ENCODE measurements around the gene NAT9. TPM values are rescaled to one million over a fixed set of nuclear protein-coding genes. Genes with fewer than 3 reads are reported as not detected.

Gene NAT9
- total and polyA plus RNA-seq, 4 donors, result 19.4 to 52.1 (median 37.5) TPM

DNA sequence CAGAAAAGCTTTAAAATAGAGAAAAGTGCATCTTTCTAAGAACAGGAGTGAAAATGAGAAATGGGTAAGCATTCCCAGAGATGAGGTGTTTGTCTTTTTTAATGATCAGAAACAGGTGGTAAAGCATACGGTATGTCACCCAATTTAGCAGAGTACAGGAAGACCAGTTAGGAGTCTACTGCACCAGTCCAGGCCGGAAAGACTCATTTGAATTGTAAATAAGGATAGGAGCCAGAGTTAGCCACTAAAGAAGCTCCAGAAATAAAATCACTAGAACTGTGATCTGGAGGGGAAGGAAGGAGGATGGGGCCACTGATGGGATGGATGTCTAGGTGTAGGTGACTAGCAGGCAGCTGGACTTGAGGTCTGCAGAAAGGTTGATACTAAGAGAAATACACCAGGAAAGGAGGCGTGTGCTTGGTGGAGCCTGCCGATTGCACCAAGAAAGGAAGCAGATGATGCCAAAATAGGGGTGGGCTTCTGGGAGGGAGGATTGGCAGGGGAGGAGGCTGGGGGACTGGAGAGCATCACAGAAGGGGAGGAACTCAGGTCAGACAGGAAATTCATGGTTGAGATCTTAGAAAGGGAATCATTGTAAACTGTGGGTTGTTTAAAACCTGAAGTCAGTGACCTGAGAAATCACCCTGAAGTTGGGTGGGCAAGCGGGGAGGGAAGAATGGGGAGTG, 8.1 kb upstream of the NAT9 start:
- Histone ChIP-seq H3K27me3 (ENCODE audit: control insufficient read depth, insufficient read depth, low read length) (no peaks in the 10 kb centered on the region), H3K9me3 (ENCODE audit: control insufficient read depth, insufficient read depth, low read length) (no peaks in the 10 kb centered on the region), H3K36me3 (ENCODE audit: control insufficient read depth, insufficient read depth, low read length) (peaks cover 57% of the 10 kb centered on the region), H3K27ac (ENCODE audit: low read depth, low read length) (no peak overlapping the region), H3K4me1 (ENCODE audit: control insufficient read depth, insufficient read depth, low read length) (peaks cover 6% of the 10 kb centered on the region), H3K4me3 (ENCODE audit: low read depth, low read length) (no peak overlapping the region)
- DNase-seq (ENCODE audit: low read depth in 4 of 6, low spot score in 6 of 6), result no peak
- WGBS (ENCODE audit: insufficient coverage), result 80% methylated on average over 5 of the region's 5 CpGs

- H3K9me3 ChIP-seq (ENCODE audit: control insufficient read depth, insufficient read depth, low read length), result no peaks in the 10 kb centered on the region
- WGBS (ENCODE audit: insufficient coverage), result 82% methylated on average over 2 of the region's 5 CpGs
- DNase-seq (ENCODE audit: low read depth in 4 of 6, low spot score in 6 of 6), result no peak
- no peak overlapping the region for H3K27ac ChIP-seq (ENCODE audit: low read depth, low read length)
- peaks cover 6% of the 10 kb centered on the region for H3K4me1 ChIP-seq (ENCODE audit: control insufficient read depth, insufficient read depth, low read length)
- no peak overlapping the region for H3K4me3 ChIP-seq (ENCODE audit: low read depth, low read length)
- H3K27me3 ChIP-seq (ENCODE audit: control insufficient read depth, insufficient read depth, low read length), result no peaks in the 10 kb centered on the region
- H3K36me3 ChIP-seq (ENCODE audit: control insufficient read depth, insufficient read depth, low read length), result peaks cover 46% of the 10 kb centered on the region
These were observed 6.4 kb upstream of the NAT9 start for GRCh38 chr17:74782571-74782970.

DNA sequence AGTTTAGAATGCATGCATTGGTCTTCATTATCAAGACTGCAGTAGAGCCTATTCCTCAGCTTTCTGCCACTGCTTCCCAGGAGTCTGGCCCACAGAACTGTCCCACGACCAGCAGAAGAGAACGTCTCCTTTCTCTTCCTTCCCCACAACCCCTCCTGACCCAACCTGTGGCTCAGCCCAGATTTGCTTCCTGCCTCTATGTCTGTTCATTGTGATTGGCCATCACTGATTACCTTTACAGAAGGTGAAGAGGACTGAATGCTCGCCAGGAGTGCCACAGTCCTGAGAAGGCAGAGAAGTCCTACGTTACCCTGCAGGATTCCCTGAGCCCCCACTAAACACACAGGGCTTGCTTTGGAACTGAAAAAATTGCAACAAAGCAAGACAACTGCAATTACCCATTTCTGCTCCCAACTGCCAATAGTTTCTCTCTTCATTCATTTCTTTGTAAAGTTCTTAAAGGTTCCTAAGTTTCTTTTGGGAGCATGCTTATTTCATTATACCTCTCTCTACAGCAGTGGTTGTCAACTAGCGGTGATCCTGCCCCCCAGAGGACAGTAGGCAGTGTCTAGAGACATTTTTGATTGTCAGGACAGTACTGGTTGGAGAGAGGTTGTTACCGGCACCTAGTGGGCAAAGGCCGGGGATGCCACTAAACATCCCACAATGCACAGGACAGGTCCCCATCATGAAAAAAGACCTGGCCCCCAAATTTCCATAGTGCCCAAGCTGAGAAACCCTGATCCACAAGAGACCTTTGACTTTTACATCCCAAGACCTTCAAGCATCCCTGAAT, 4.5 kb upstream of the NAT9 start:
- H3K27me3 ChIP-seq (ENCODE audit: control insufficient read depth, insufficient read depth, low read length), result no peaks in the 10 kb centered on the region
- H3K9me3 ChIP-seq (ENCODE audit: control insufficient read depth, insufficient read depth, low read length), result no peaks in the 10 kb centered on the region
- peaks cover 18% of the 10 kb centered on the region for H3K4me1 ChIP-seq (ENCODE audit: control insufficient read depth, insufficient read depth, low read length)
- no peak overlapping the region for H3K27ac ChIP-seq (ENCODE audit: low read depth, low read length)
- no peak overlapping the region for H3K4me3 ChIP-seq (ENCODE audit: low read depth, low read length)
- peaks cover 38% of the 10 kb centered on the region for H3K36me3 ChIP-seq (ENCODE audit: control insufficient read depth, insufficient read depth, low read length)
- 70% methylated on average over 4 of the region's 7 CpGs for WGBS (ENCODE audit: insufficient coverage)
- peak in 1 of 6 donors; percentile 37 for DNase-seq (ENCODE audit: low read depth in 4 of 6, low spot score in 6 of 6)

DNA sequence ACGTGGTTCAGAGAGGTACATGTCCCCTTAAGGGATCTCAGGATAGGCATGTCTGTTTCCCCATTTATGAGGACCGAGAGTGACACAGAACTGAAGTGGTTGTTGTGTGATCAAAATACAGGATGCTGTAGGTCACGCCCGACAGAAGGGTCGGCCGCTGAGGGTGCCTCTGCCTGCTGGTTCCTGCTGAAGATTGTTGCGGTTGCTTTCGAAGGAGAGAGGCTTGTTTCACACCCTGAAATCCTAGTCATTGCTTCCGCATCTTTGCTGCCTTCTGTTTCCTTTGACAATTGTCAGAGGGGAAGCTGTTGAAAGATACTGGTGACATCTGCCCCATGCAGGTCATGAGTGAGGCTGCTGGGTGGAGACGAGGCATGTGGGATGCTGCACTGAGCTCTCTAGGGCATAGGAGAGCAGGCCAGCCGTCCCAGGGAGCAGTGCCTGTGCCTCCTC, 3.8 kb upstream of the NAT9 start:
- H3K27me3 ChIP-seq (ENCODE audit: control insufficient read depth, insufficient read depth, low read length), result no peaks in the 10 kb centered on the region
- no peak overlapping the region for H3K27ac ChIP-seq (ENCODE audit: low read depth, low read length)
- H3K9me3 ChIP-seq (ENCODE audit: control insufficient read depth, insufficient read depth, low read length), result no peaks in the 10 kb centered on the region
- H3K4me1 ChIP-seq (ENCODE audit: control insufficient read depth, insufficient read depth, low read length), result peaks cover 24% of the 10 kb centered on the region
- H3K4me3 ChIP-seq (ENCODE audit: low read depth, low read length), result no peak overlapping the region
- no peak for DNase-seq (ENCODE audit: low read depth in 4 of 6, low spot score in 6 of 6)
- WGBS (ENCODE audit: insufficient coverage), result 85% methylated on average over 11 of the region's 11 CpGs
- peaks cover 31% of the 10 kb centered on the region for H3K36me3 ChIP-seq (ENCODE audit: control insufficient read depth, insufficient read depth, low read length)

DNA sequence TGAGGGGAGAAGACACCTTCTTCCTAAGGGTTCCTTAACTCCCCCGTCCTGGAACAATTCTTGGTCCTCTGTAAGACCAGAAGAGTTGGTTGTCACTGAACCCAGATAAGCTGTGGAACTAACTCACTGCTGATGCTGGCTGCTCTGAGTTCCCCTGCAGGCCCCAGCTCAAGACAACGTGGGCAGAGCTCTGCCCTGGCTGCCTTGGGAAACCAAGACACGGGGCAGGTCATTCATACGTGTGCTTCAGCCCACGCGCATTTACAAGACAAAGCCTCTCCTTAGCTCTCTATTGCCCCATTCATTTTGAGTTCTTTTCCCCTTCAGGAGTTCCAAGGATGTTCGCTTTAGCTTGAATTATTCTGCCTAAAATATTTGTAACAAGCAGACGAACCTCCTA, 3.4 kb upstream of the NAT9 start:
- Histone ChIP-seq H3K4me3 (ENCODE audit: low read depth, low read length) (no peak overlapping the region), H3K27ac (ENCODE audit: low read depth, low read length) (no peak overlapping the region), H3K36me3 (ENCODE audit: control insufficient read depth, insufficient read depth, low read length) (peaks cover 30% of the 10 kb centered on the region), H3K9me3 (ENCODE audit: control insufficient read depth, insufficient read depth, low read length) (no peaks in the 10 kb centered on the region), H3K27me3 (ENCODE audit: control insufficient read depth, insufficient read depth, low read length) (no peaks in the 10 kb centered on the region), H3K4me1 (ENCODE audit: control insufficient read depth, insufficient read depth, low read length) (peaks cover 25% of the 10 kb centered on the region)
- 84% methylated on average over 8 of the region's 8 CpGs for WGBS (ENCODE audit: insufficient coverage)
- DNase-seq (ENCODE audit: low read depth in 4 of 6, low spot score in 6 of 6), result no peak

GRCh38 chr17:74778960-74779359, 2.8 kb upstream of the NAT9 start:
- Histone ChIP-seq H3K4me3 (ENCODE audit: low read depth, low read length) (no peak overlapping the region), H3K27me3 (ENCODE audit: control insufficient read depth, insufficient read depth, low read length) (no peaks in the 10 kb centered on the region), H3K36me3 (ENCODE audit: control insufficient read depth, insufficient read depth, low read length) (peaks cover 30% of the 10 kb centered on the region), H3K4me1 (ENCODE audit: control insufficient read depth, insufficient read depth, low read length) (peaks cover 25% of the 10 kb centered on the region), H3K9me3 (ENCODE audit: control insufficient read depth, insufficient read depth, low read length) (no peaks in the 10 kb centered on the region), H3K27ac (ENCODE audit: low read depth, low read length) (no peak overlapping the region)
- 79% methylated on average over 4 of the region's 5 CpGs for WGBS (ENCODE audit: insufficient coverage)
- no peak for DNase-seq (ENCODE audit: low read depth in 4 of 6, low spot score in 6 of 6)

- no peaks in the 10 kb centered on the region for H3K9me3 ChIP-seq (ENCODE audit: control insufficient read depth, insufficient read depth, low read length)
- peaks cover 25% of the 10 kb centered on the region for H3K4me1 ChIP-seq (ENCODE audit: control insufficient read depth, insufficient read depth, low read length)
- H3K27ac ChIP-seq (ENCODE audit: low read depth, low read length), result no peak overlapping the region
- no peaks in the 10 kb centered on the region for H3K27me3 ChIP-seq (ENCODE audit: control insufficient read depth, insufficient read depth, low read length)
- WGBS (ENCODE audit: insufficient coverage), result 79% methylated on average over 2 of the region's 6 CpGs
- DNase-seq (ENCODE audit: low read depth in 4 of 6, low spot score in 6 of 6), result no peak
- no peak overlapping the region for H3K4me3 ChIP-seq (ENCODE audit: low read depth, low read length)
- H3K36me3 ChIP-seq (ENCODE audit: control insufficient read depth, insufficient read depth, low read length), result peaks cover 33% of the 10 kb centered on the region
These were observed 1.9 kb upstream of the NAT9 start for GRCh38 chr17:74777901-74778515.

- WGBS (ENCODE audit: insufficient coverage), result 40% methylated on average over 9 of the region's 10 CpGs
- Histone ChIP-seq H3K4me1 (ENCODE audit: control insufficient read depth, insufficient read depth, low read length) (peaks cover 25% of the 10 kb centered on the region), H3K27ac (ENCODE audit: low read depth, low read length) (no peak overlapping the region), H3K27me3 (ENCODE audit: control insufficient read depth, insufficient read depth, low read length) (no peaks in the 10 kb centered on the region), H3K4me3 (ENCODE audit: low read depth, low read length) (peak overlapping the region; percentile 72), H3K9me3 (ENCODE audit: control insufficient read depth, insufficient read depth, low read length) (no peaks in the 10 kb centered on the region), H3K36me3 (ENCODE audit: control insufficient read depth, insufficient read depth, low read length) (peaks cover 36% of the 10 kb centered on the region)
- DNase-seq (ENCODE audit: low read depth in 4 of 6, low spot score in 6 of 6), result no peak
These were observed 845 bp upstream of the NAT9 start for GRCh38 chr17:74776990-74777389.

DNA sequence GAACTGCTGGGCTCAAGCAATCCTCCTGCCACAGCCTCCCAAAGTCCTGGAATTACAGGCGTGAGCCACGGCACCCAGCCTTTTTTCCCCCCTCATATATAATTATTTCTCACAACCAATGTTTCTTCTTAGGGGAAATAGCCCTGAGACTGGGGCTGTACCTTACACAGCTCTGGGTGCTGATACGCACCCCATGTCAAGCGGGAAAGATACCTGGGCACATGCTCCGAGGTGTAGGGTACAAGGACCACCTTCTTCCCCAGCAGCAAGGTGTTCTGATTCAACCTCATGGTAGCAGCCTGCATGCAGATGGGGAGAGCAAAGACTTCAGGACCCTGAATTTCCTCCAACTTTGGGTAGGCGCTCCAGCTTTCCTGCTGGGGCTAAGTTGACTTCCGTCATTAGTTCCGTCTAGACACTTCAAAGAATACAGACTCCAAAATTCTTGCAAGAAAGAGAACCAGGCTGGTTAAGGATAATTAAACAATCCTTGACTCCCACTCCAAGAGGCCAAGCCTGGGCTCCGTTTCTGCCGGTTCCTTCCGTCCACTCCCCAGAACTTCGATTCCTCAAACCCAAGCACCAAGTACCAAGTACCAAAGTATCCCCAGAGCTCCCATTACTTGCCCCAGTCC, 619 bp downstream of the NAT9 start:
- H3K27ac ChIP-seq (ENCODE audit: low read depth, low read length), result peak overlapping the region; percentile 75
- DNase-seq (ENCODE audit: low read depth in 4 of 6, low spot score in 6 of 6), result no peak
- peaks cover 46% of the 10 kb centered on the region for H3K36me3 ChIP-seq (ENCODE audit: control insufficient read depth, insufficient read depth, low read length)
- H3K9me3 ChIP-seq (ENCODE audit: control insufficient read depth, insufficient read depth, low read length), result no peaks in the 10 kb centered on the region
- no peaks in the 10 kb centered on the region for H3K27me3 ChIP-seq (ENCODE audit: control insufficient read depth, insufficient read depth, low read length)
- peak overlapping the region; percentile 79 for H3K4me3 ChIP-seq (ENCODE audit: low read depth, low read length)
- H3K4me1 ChIP-seq (ENCODE audit: control insufficient read depth, insufficient read depth, low read length), result peaks cover 28% of the 10 kb centered on the region
- whole genome bisulfite sequencing (ENCODE audit: insufficient coverage), result 31% methylated on average over 11 of the region's 12 CpGs

All from spinal cord (tissue), 10 donors.